K562 (cell line): ENCODE data around the gene C2orf76. TPM values are rescaled to one million over a fixed set of nuclear protein-coding genes. Genes with fewer than 3 reads are reported as not detected.

Experiments
- ATAC-seq: fragments of 200-7000 bp; cut with Tn5 transposase; 3 replicates; pipeline ENCODE4 v1.9.1; 2020; ENCODE audit warnings: moderate library complexity
- BruUV-seq: library from RNA; stranded (reverse); fragments of 400-500 nt; replicated peaks from 2 replicates; lab custom pipeline; 2021; lab: Mats Ljungman, UMichigan
- CTCF ChIA-PET: fragments of 300-600 bp; formaldehyde crosslinking; extraction: SDS; loops from one replicate; lab custom pipeline; 2021; ENCODE audit warnings: low intra/inter-chr PET ratio; lab: Yijun Ruan, JAX
- POLR2A ChIA-PET: fragments of 300-600, 350-650 bp; sonication (Branson Sonifier 250); formaldehyde crosslinking; extraction: SDS; loops from one replicate; lab custom pipeline; 2021; ENCODE audit warnings: antibody characterized with exemption, inconsistent platforms; lab: Yijun Ruan, JAX
- DNase-seq, 4 experiments: peaks; one replicate each; pipeline versions ENCODE4 v3.0.0 to v3.0.0-alpha.2; 2011 to 2018; ENCODE audit warnings: low spot score in 3 of 4, mixed read lengths in 3 of 4; ENCODE audit errors: extremely low read depth in 1 of 4
- FAIRE-seq: peaks from 2 replicates; lab custom pipeline; 2011; peaks lifted over from hg19 to GRCh38; lab: Jason Lieb, UNC
- H2AFZ ChIP-seq: 2 replicates; pipeline ENCODE4 v1.6.0; 2011; ENCODE audit warnings: low read depth, low read length, control low read depth, inconsistent platforms
- H3K27ac ChIP-seq: fragments of 200-600 bp; 3 replicates; pipeline ENCODE4 v1.8.0; 2011; ENCODE audit warnings: low read depth, mild to moderate bottlenecking, control low read depth, inconsistent platforms, low read length, moderate library complexity, mixed read lengths; ENCODE audit errors: extremely low read depth
- H3K27me3 ChIP-seq, 2 experiments: fragments of 300-600 bp in 1 of 2; 2 replicates in 1 of 2; 3 replicates in 1 of 2; pipeline versions ENCODE4 v1.6.0 to v1.8.0; 2011; ENCODE audit warnings: inconsistent platforms in 2 of 2, low read length in 2 of 2, mild to moderate bottlenecking in 1 of 2, mixed read lengths in 1 of 2, moderate library complexity in 1 of 2; ENCODE audit not compliant: control insufficient read depth in 2 of 2, insufficient read depth in 2 of 2
- H3K36me3 ChIP-seq: fragments of 300-600 bp; 3 replicates; pipeline ENCODE4 v1.8.0; 2011; ENCODE audit warnings: mild to moderate bottlenecking, low read length, inconsistent platforms; ENCODE audit not compliant: control insufficient read depth, insufficient read depth
- H3K4me1 ChIP-seq, 2 experiments: fragments of 200-600 bp in 1 of 2; replicated peaks in 1 of 2; 2 replicates in 1 of 2; 3 replicates in 1 of 2; pipeline versions ENCODE4 v1.5.1 to v1.8.0; 2011; ENCODE audit warnings: inconsistent platforms in 2 of 2, low read length in 2 of 2, mild to moderate bottlenecking in 1 of 2, mixed read lengths in 1 of 2, moderate library complexity in 1 of 2; ENCODE audit not compliant: control insufficient read depth in 2 of 2, insufficient read depth in 2 of 2
- H3K4me2 ChIP-seq: 2 replicates; pipeline ENCODE4 v1.6.1; 2011; ENCODE audit warnings: low read length, control low read depth, inconsistent platforms, mixed read lengths; ENCODE audit not compliant: insufficient read depth
- H3K4me3 ChIP-seq: fragments of 200-600 bp; sonication (generic), shearing (Covaris generic); 2 replicates; pipeline ENCODE4 v1.5.1; 2016; ENCODE audit warnings: control low read depth, inconsistent platforms
- H3K79me2 ChIP-seq: fragments of 200-600 bp; 3 replicates; pipeline ENCODE4 v1.8.0; 2011; ENCODE audit warnings: low read length, inconsistent platforms; ENCODE audit not compliant: control insufficient read depth, insufficient read depth
- H3K9ac ChIP-seq, 2 experiments: 2 replicates each; pipeline versions ENCODE4 v1.6.0 to v1.6.1; 2011; ENCODE audit warnings: low read depth in 2 of 2, low read length in 2 of 2, control low read depth in 1 of 2, inconsistent platforms in 1 of 2, mild to moderate bottlenecking in 1 of 2, mixed read lengths in 1 of 2; ENCODE audit not compliant: insufficient read depth in 1 of 2
- H3K9me1 ChIP-seq: one replicate; pipeline ENCODE4 v1.6.0; 2011; ENCODE audit warnings: inconsistent platforms, mild to moderate bottlenecking, low read length, moderate library complexity; ENCODE audit not compliant: control insufficient read depth, insufficient read depth
- H3K9me3 ChIP-seq: replicated peaks from 2 replicates; pipeline ENCODE4 v1.5.1; 2011; ENCODE audit warnings: low read depth, low read length, inconsistent platforms; ENCODE audit not compliant: control insufficient read depth, insufficient read depth
- H4K20me1 ChIP-seq: replicated peaks from 2 replicates; pipeline ENCODE4 v1.6.1; 2011; ENCODE audit warnings: low read length, inconsistent platforms, mixed read lengths; ENCODE audit not compliant: control insufficient read depth, insufficient read depth
- BCOR ChIP-seq: fragments of 450-650 bp; IDR thresholded peaks from 2 replicates; pipeline ENCODE4 v1.6.1; 2016
- C11orf30 ChIP-seq: fragments of 450-650 bp; IDR thresholded peaks from 2 replicates; pipeline ENCODE4 v1.6.1; 2016; ENCODE audit warnings: low read depth, mild to moderate bottlenecking
- CEBPB ChIP-seq: fragments of 450-650 bp; IDR thresholded peaks from 2 replicates; pipeline ENCODE4 v1.6.1; 2016; ENCODE audit warnings: missing genetic modification characterization, missing compliant biosample characterization
- HDAC8 ChIP-seq: fragments of 450-650 bp; IDR thresholded peaks from 2 replicates; pipeline ENCODE4 v1.6.1; 2016; ENCODE audit warnings: mild to moderate bottlenecking, missing genetic modification characterization, moderate library complexity, missing compliant biosample characterization
- MAFG ChIP-seq: fragments of 450-650 bp; conservative IDR thresholded peaks from 2 replicates; pipeline ENCODE4 v1.6.1; 2016; ENCODE audit warnings: missing genetic modification characterization, missing compliant biosample characterization
- MAFK ChIP-seq: IDR thresholded peaks from 2 replicates; pipeline ENCODE4 v1.6.1; 2011; ENCODE audit warnings: low read length, improper control_type of control experiment
- NCOR1 ChIP-seq: fragments of 450-650 bp; IDR thresholded peaks from 2 replicates; pipeline ENCODE4 v1.6.1; 2016; ENCODE audit warnings: mild to moderate bottlenecking, moderate library complexity
- NR2C2 ChIP-seq, 2 experiments: fragments of 200-800 bp in 1 of 2; sonication (Bioruptor generic) in 1 of 2; sonication (generic) in 1 of 2; formaldehyde crosslinking in 1 of 2; IDR thresholded peaks; 2 replicates each; pipeline versions ENCODE4 v1.6.1 to v1.8.0; 2016 to 2022; ENCODE audit warnings: mild to moderate bottlenecking in 1 of 2, missing compliant biosample characterization in 1 of 2, missing genetic modification characterization in 1 of 2, missing genetic modification reagents in 1 of 2
- RB1 ChIP-seq: fragments of 450-650 bp; IDR thresholded peaks from 2 replicates; pipeline ENCODE4 v1.6.1; 2017; ENCODE audit warnings: low read depth, mild to moderate bottlenecking
- RBM25 ChIP-seq: fragments of 200-400 bp; formaldehyde crosslinking; IDR thresholded peaks from 2 replicates; pipeline ENCODE4 v1.6.1; 2018; ENCODE audit warnings: low read length, low read depth, moderate library complexity; ENCODE audit not compliant: severe bottlenecking
- TCF3 ChIP-seq: sonication (generic); formaldehyde crosslinking; IDR thresholded peaks from 2 replicates; pipeline ENCODE4 v1.4.0; 2020; ENCODE audit warnings: mild to moderate bottlenecking, missing genetic modification reagents
- U2AF1 ChIP-seq: fragments of 200-400 bp; formaldehyde crosslinking; optimal IDR thresholded peaks from 2 replicates; pipeline ENCODE3; 2017; ENCODE audit warnings: mild to moderate bottlenecking, low read depth, low read length, moderate library complexity
- ZNF121 ChIP-seq: sonication (generic); formaldehyde crosslinking; conservative IDR thresholded peaks from 2 replicates; pipeline ENCODE4 v1.8.0; 2022; ENCODE audit warnings: missing genetic modification reagents
- ZNF445 ChIP-seq: fragments of 250-450 bp; sonication (Bioruptor Pico); IDR thresholded peaks from 2 replicates; pipeline ENCODE4 v1.4.0; 2020; ENCODE audit warnings: low read depth, mild to moderate bottlenecking, moderate library complexity
- WGBS: fragments of 100-300 bp; shearing (Covaris generic); methylation state at CpG from one replicate; pipeline ENCODE4 v1.1.6; 2016; ENCODE audit warnings: low coverage, mixed read lengths; ENCODE audit not compliant: insufficient coverage; ENCODE audit errors: missing lambda C conversion rate; 5-methylcytosine and 5-hydroxymethylcytosine counted together
- in situ Hi-C: fragments of 300-500 bp; cut with MboI; formaldehyde crosslinking; loops from 4 replicates; pipeline ENCODE4 v1.15.0; 2018; ENCODE audit warnings: inconsistent platforms, mixed read lengths
- intact Hi-C: fragments of 100-400 bp; cut with micrococcal nuclease; formaldehyde crosslinking; loops from 2 replicates; pipeline ENCODE4 v1.14.2; 2022
- polyA plus RNA-seq, 8 experiments: library from polyadenylated mRNA; depleted of rRNA in 4 of 8; stranded (reverse) in 5 of 8; unstranded in 3 of 8; fragments of >200 nt; fragmentation: Nextera tagmentation in 2 of 8; fragmentation: Illumina TruSeq in 1 of 8; extraction: Ambion mirVana in 2 of 8; extraction: Trizol in 1 of 8; gene quantifications; 2 replicates each; pipeline versions ENCODE4 v1.2.1 to v1.2.3, GENCODE V29; 2011 to 2014; ENCODE audit warnings: inconsistent platforms in 1 of 8, missing spikeins in 1 of 8
- total RNA-seq, 7 experiments: library from RNA; depleted of rRNA in 6 of 7; stranded (reverse); fragments of >200 nt in 6 of 7; fragmentation: Illumina TruSeq in 2 of 7; extraction: Trizol in 2 of 7; gene quantifications; 2 replicates each; pipeline versions ENCODE4 v1.2.1 to v1.2.3, GENCODE V29; 2011 to 2021; ENCODE audit warnings: low replicate concordance in 1 of 7
- TF ChIP-seq, protein P1 (sequence below): fragments of 250-450 bp; sonication (Bioruptor Pico); IDR thresholded peaks from 2 replicates; pipeline ENCODE4 v1.4.0; 2020
- TF ChIP-seq, protein P2 (sequence below): fragments of 450-650 bp; formaldehyde crosslinking; IDR thresholded peaks from 2 replicates; pipeline ENCODE4 v1.4.0; 2020; ENCODE audit warnings: mild to moderate bottlenecking, moderate library complexity

The C2orf76 gene
- total and polyA plus RNA-seq, 9 of the 15 experiments (the other 6 are each of a cell fraction or from before 2014, with no cell fraction given), result 4.8 to 26.2 (median 14.5) TPM

DNA sequence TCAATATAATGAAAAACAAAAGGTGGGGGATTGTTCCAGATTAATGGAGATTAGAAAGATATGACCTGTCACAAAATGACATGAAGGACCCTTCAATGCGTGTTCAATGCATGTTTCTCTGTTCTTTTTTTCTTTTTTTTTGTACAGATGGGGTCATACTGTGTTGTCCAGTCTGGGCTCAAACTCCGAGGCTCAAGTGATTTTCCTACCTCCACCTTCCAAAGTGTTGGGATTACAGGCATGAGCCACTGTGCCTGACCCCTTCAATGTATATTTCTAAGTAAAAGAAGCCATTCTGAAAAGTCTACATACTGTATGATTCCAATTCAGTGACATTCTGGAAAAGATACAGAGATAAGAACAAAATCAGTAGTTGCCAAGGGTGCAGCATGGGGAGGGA lies 32.8 kb downstream of the C2orf76 start:
- no peak for ATAC-seq
- WGBS, result 42% methylated on average over 2 of the region's 2 CpGs
- Histone ChIP-seq H3K27ac (no peak overlapping the region), H3K79me2 (no peaks in the 10 kb centered on the region), H3K4me1 (peaks cover 0 to 3% of the 10 kb centered on the region in 2 experiments; a peak in 2 of 5 replicates), H3K9ac (no peak overlapping the region), H3K27me3 (no peaks in the 10 kb centered on the region), H3K4me2 (no peak overlapping the region), H3K36me3 (no peaks in the 10 kb centered on the region), H4K20me1 (no peaks in the 10 kb centered on the region), H3K9me3 (no peaks in the 10 kb centered on the region), H3K9me1 (no peaks in the 10 kb centered on the region), H2AFZ (no peak overlapping the region), H3K4me3 (no peak overlapping the region)
- CTCF ChIA-PET, result no interaction called here
- DNase-seq, result no peak
- FAIRE-seq, result no peak
- intact Hi-C loops, result no loop called here
- BruUV-seq, result no TSS peak
- TF ChIP-seq NCOR1 (no peak), TCF3 (CRISPR knock-in tag) (no peak), BCOR (peak; percentile 57), ZNF121 (CRISPR knock-in tag) (0 out of 2 replicates have a peak, but pooled peaks have one; percentile 14), HDAC8 (tag) (no peak), RB1 (no peak), U2AF1 (no peak), RBM25 (peak; percentile 80)
- POLR2A ChIA-PET, result no interaction called here
- in situ Hi-C loops, result no loop called here

DNA sequence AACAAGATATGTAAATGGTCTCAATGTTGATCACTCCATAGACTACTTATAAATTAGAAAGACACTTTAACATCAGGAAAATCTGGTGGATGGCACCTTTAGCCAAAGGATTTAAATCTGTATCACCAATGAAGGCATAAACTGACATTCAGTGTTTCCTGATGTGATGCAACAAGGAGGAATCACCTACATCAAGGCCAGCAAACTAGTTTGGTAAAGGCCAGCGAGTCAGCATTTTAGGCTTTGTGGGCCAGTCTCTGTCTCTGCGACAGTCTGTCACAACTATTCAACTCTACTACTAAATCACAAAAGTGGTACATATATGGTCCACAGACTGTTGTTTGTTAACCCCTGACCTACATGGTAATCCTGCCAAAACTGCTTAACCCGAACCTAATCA lies 33.3 kb downstream of the C2orf76 start:
- in situ Hi-C loops, result no loop called here
- Histone ChIP-seq H3K9me1 (no peaks in the 10 kb centered on the region), H3K4me1 (no peaks in the 10 kb centered on the region; a peak in 1 of 5 replicates), H3K4me3 (no peak overlapping the region), H3K36me3 (no peaks in the 10 kb centered on the region), H3K27ac (no peak overlapping the region), H3K9ac (no peak overlapping the region), H3K27me3 (no peaks in the 10 kb centered on the region), H3K4me2 (no peak overlapping the region), H4K20me1 (no peaks in the 10 kb centered on the region), H3K79me2 (no peaks in the 10 kb centered on the region), H3K9me3 (no peaks in the 10 kb centered on the region), H2AFZ (no peak overlapping the region)
- no TSS peak for BruUV-seq
- POLR2A ChIA-PET, result no interaction called here
- WGBS, result 24% methylated on average over 3 of the region's 3 CpGs
- CTCF ChIA-PET, result no interaction called here
- FAIRE-seq (no peak), DNase-seq (no peak), ATAC-seq (peak; percentile 38; the same call in 2 of the 3 replicates)
- intact Hi-C loops, result no loop called here
- TF ChIP-seq MAFG, result 0 out of 2 replicates have a peak, but pooled peaks have one; percentile 30
- no peak for TF ChIP-seq NR2C2 (CRISPR knock-in tag; IDR thresholded peaks at IDR 0.05)
- peak; percentile 38; the same call in 1 of the 2 replicates for TF ChIP-seq NR2C2 (tag; IDR thresholded peaks at IDR 0.05)
- peak; percentile 72; the same call in 1 of the 2 replicates for TF ChIP-seq C11orf30
- TF ChIP-seq CEBPB (tag), result peak; percentile 79
- TF ChIP-seq ZNF445 (CRISPR knock-in tag), result no peak
- TF ChIP-seq, protein P1, sequence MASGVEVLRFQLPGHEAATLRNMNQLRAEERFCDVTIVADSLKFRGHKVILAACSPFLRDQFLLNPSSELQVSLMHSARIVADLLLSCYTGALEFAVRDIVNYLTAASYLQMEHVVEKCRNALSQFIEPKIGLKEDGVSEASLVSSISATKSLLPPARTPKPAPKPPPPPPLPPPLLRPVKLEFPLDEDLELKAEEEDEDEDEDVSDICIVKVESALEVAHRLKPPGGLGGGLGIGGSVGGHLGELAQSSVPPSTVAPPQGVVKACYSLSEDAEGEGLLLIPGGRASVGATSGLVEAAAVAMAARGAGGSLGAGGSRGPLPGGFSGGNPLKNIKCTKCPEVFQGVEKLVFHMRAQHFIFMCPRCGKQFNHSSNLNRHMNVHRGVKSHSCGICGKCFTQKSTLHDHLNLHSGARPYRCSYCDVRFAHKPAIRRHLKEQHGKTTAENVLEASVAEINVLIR (CRISPR knock-in tag), result no peak
- TF ChIP-seq MAFK, result 0 out of 2 replicates have a peak, but pooled peaks have one; percentile 44
- TF ChIP-seq, protein P2, sequence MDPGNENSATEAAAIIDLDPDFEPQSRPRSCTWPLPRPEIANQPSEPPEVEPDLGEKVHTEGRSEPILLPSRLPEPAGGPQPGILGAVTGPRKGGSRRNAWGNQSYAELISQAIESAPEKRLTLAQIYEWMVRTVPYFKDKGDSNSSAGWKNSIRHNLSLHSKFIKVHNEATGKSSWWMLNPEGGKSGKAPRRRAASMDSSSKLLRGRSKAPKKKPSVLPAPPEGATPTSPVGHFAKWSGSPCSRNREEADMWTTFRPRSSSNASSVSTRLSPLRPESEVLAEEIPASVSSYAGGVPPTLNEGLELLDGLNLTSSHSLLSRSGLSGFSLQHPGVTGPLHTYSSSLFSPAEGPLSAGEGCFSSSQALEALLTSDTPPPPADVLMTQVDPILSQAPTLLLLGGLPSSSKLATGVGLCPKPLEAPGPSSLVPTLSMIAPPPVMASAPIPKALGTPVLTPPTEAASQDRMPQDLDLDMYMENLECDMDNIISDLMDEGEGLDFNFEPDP (CRISPR knock-in tag), result no peak
